Placental epithelial cell (primary cell): ENCODE data around the gene TIMM23B. TPM values are rescaled to one million over a fixed set of nuclear protein-coding genes. Genes with fewer than 3 reads are reported as not detected.

ENCODE experiments used
- small RNA-seq: library from RNA; depleted of rRNA; stranded (forward); fragments of <200 nt; gene quantifications from one replicate; pipeline ENCODE3, GENCODE V24; 2012
- total RNA-seq: library from RNA; depleted of rRNA; stranded (reverse); fragments of >200 nt; gene quantifications from 2 replicates; pipeline ENCODE4 v1.2.3, GENCODE V29; 2012

Gene TIMM23B, protein sequence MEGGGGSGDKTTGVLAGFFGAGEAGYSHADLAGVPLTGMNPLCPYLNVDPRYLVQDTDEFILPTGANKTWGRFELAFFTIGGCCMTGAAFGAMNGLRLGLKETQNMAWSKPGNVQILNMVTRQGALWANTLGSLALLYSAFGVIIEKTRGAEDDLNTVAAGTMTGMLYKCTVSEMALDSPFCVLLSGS
- 9.0 and 11.9 TPM in 2 replicates for total RNA-seq

DNA sequence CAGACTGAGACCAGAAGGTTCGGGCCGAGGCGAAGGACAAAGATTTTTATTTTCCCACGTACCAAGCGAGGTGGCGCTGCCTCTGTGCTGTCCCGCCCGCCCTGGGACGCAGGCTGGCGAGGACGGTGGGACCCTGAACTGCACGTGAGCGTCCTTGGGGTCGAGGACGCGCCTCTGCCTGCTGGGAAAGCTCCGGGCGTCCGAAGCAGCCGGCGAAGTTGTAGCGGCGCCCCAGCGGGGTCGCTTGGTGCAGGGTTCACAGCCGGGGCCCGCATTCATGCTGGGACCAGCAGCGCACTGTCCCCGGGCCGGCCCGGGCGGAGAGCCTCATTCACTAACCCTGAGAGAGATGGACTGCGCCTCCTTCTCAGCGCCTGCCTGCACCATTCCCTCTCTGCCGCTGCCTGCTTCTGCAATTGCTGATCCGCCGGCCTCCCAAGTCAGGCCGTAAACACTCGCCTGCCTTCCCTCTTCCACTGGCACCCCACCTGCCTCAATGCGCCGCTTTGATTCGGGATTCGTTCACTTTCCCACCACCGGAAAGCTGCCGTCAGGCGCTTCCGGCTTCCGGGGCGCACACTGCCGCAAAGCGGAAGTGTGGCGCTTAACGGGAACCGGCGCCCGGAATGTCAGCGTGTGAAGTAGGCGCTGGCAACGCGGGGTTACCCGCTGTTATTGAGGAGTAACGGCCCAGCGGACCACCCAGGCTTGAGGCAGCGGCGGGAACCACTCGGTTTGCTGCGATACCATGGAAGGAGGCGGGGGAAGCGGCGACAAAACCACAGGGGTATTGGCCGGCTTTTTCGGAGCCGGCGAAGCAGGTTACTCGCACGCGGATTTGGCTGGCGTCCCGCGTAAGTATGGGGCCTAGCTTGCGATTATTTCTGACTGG is at the start of gene TIMM23B, which contains the start of gene PARG:
TSS of gene TIMM23B (plus strand) at position 607 of the 892 bp plus-strand sequence. CDS start at position 749, 142 bp downstream.
TSS of gene PARG (minus strand) at position 581 of the 892 bp plus-strand sequence. CDS start at position 279, 302 bp downstream.

DNA sequence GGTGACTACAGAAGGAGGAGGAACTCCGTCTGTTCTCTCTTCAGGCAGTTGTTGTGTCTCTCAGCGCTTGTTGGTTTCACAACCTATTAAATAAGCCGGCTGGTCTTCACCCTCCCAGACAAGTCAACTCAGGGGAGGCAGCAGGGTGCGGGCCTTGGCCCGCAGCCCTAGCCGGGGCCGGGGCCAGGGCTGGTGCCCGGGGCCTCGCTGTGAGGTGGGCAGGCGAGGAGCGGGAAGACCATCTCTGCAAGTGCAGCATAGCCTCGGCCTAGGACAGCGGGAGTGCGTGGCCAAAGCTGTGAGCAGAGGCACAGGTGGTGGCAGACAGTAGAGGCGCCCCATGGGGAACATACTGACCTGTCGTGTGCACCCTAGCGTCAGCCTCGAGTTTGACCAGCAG is 46.5 kb downstream of the TIMM23B start, which contains the start of gene AGAP6:
TSS of gene AGAP6 (plus strand) at position 31 of the 400 bp plus-strand sequence. CDS start at position 341, 310 bp downstream.

Small RNA genes lying within 50 kb of the gene (small RNA-seq; reads per million reads assigned to genes)
- gene RNA5SP317 = not detected
- 0.95 reads per million, percentile 54 among the genes with 10 or more reads in this experiment for gene SNORA74C-2

Other genes with a start within 250 kb of the TIMM23B start
- 0.39 and 0.98 TPM in 2 replicates for gene OGDHL, start 179.7 kb upstream of the TIMM23B start, total RNA-seq
- 25.9 and 27.0 TPM in 2 replicates for gene PARG, start within 50 bp of the TIMM23B start, total RNA-seq
- gene AGAP6, start 46.4 kb downstream of the TIMM23B start, total RNA-seq = 2.7 and 3.6 TPM in 2 replicates
- gene WASHC2A, start 125.9 kb downstream of the TIMM23B start, total RNA-seq = 24.7 and 26.4 TPM in 2 replicates